Measurements from ENCODE around the gene MYO1G. TPM values are rescaled to one million over a fixed set of nuclear protein-coding genes. Genes with fewer than 3 reads are reported as not detected.

Gene MYO1G
- total RNA-seq, 1 experiment from 2014 or later: 0.57 TPM

- no peaks in the 10 kb centered on the region for H3K27me3 ChIP-seq (ENCODE audit: insufficient read depth, low read length)
- H2AFZ ChIP-seq (ENCODE audit: low read length): no peak overlapping the region
- H3K23me2 ChIP-seq (ENCODE audit: insufficient read length, low read depth, low read length, poor library complexity, severe bottlenecking): no peaks in the 10 kb centered on the region
- Mint-ChIP-seq H3K4me1 (peaks cover 0 to 5% of the 10 kb centered on the region in 2 experiments; a peak in 3 of 4 replicates), H3K36me3 (ENCODE audit: insufficient read depth in 1 of 3, low read depth in 3 of 3) (no peaks in the 10 kb centered on the region; a peak in 1 of 7 replicates), H3K4me3 (no peak overlapping the region), H3K9me3 (no peaks in the 10 kb centered on the region), H3K27me3 (ENCODE audit: low read depth) (no peaks in the 10 kb centered on the region; the same call in 1 of the 2 replicates), H3K27ac (no peak overlapping the region)
- H3K9me3 ChIP-seq (ENCODE audit: control insufficient read depth, low read depth, low read length): no peaks in the 10 kb centered on the region
- no peak for DNase-seq
- no peak overlapping the region for H4K5ac ChIP-seq (ENCODE audit: insufficient read length, low read depth, low read length)
- no peaks in the 10 kb centered on the region for H3K4me1 ChIP-seq (ENCODE audit: insufficient read depth, low read length)
- no peak overlapping the region for H3K4ac ChIP-seq (ENCODE audit: low read depth, low read length)
- no peak overlapping the region for H2BK120ac ChIP-seq (ENCODE audit: low read depth, low read length, poor library complexity, severe bottlenecking)
- no peak overlapping the region for H3K14ac ChIP-seq (ENCODE audit: insufficient read depth, low read length)
- no peak overlapping the region for H3K4me2 ChIP-seq (ENCODE audit: insufficient read depth, insufficient read length, low read length)
- H3K56ac ChIP-seq (ENCODE audit: insufficient read length, low read depth, low read length): no peak overlapping the region
- H3K9ac ChIP-seq (ENCODE audit: extremely low read depth, insufficient read length, low read length): no peak overlapping the region
- H3T11ph ChIP-seq (ENCODE audit: low read length): no peak overlapping the region
- no peak overlapping the region for H3K27ac ChIP-seq (ENCODE audit: insufficient read length, low read depth, low read length)
- H2BK20ac ChIP-seq (ENCODE audit: low read depth, low read length, poor library complexity, severe bottlenecking): no peak overlapping the region
- TF ChIP-seq, protein P1, sequence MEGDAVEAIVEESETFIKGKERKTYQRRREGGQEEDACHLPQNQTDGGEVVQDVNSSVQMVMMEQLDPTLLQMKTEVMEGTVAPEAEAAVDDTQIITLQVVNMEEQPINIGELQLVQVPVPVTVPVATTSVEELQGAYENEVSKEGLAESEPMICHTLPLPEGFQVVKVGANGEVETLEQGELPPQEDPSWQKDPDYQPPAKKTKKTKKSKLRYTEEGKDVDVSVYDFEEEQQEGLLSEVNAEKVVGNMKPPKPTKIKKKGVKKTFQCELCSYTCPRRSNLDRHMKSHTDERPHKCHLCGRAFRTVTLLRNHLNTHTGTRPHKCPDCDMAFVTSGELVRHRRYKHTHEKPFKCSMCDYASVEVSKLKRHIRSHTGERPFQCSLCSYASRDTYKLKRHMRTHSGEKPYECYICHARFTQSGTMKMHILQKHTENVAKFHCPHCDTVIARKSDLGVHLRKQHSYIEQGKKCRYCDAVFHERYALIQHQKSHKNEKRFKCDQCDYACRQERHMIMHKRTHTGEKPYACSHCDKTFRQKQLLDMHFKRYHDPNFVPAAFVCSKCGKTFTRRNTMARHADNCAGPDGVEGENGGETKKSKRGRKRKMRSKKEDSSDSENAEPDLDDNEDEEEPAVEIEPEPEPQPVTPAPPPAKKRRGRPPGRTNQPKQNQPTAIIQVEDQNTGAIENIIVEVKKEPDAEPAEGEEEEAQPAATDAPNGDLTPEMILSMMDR (conservative IDR thresholded peaks at IDR 0.05): no peak
- no CpG with 5 or more reads among the region's 18 CpGs for WGBS (ENCODE audit: extremely low coverage, insufficient read length, low lambda C conversion rate)
- H2BK15ac ChIP-seq (ENCODE audit: low read depth, low read length): no peak overlapping the region
- H2AK5ac ChIP-seq (ENCODE audit: insufficient read length, low read length): no peak overlapping the region
- no peaks in the 10 kb centered on the region for H3K79me1 ChIP-seq (ENCODE audit: insufficient read depth, low read depth, low read length, poor library complexity, severe bottlenecking)
- no peak overlapping the region for H4K8ac ChIP-seq (replicated peaks; ENCODE audit: insufficient read length, low read depth, low read length)
- no peak overlapping the region for H3K18ac ChIP-seq (ENCODE audit: insufficient read length, low read depth, low read length)
- H2BK5ac ChIP-seq (ENCODE audit: insufficient read length, low read length): no peak overlapping the region
- H3K79me2 ChIP-seq (ENCODE audit: insufficient read depth, low read length): no peaks in the 10 kb centered on the region
- H2BK12ac ChIP-seq (ENCODE audit: insufficient read length, low read depth, low read length): no peak overlapping the region
- H3K23ac ChIP-seq (ENCODE audit: insufficient read length, low read depth, low read length): no peak overlapping the region
- no peak overlapping the region for H4K91ac ChIP-seq (ENCODE audit: insufficient read length, low read depth, low read length)
- no peaks in the 10 kb centered on the region for H4K20me1 ChIP-seq (ENCODE audit: control insufficient read depth, insufficient read depth, insufficient read length)
Observed at GRCh38 chr7:44970523-44971051, 8.2 kb downstream of the MYO1G start.

Data from H9 (cell line).